Activated T-cell treated with anti-CD3 and anti-CD28 coated beads, Interleukin-2, amount 50 U/mL, for 24 hours (primary cell): ENCODE results near the gene SBSN.

Experiments used
- DNase-seq: peaks from one replicate; pipeline ENCODE4 v3.0.0-alpha.2; 2020
- H3K27ac Mint-ChIP-seq: 2 replicates; pipeline ENCODE4 v1.8.0; 2020; ENCODE audit warnings: mild to moderate bottlenecking, mixed read lengths
- H3K27me3 Mint-ChIP-seq: 2 replicates; pipeline ENCODE4 v1.8.0; 2020; ENCODE audit warnings: mixed read lengths
- H3K36me3 Mint-ChIP-seq: 2 replicates; pipeline ENCODE4 v1.8.0; 2020; ENCODE audit warnings: low read depth, mixed read lengths
- H3K4me1 Mint-ChIP-seq: 2 replicates; pipeline ENCODE4 v1.8.0; 2020; ENCODE audit warnings: low read depth, mixed read lengths
- H3K4me3 Mint-ChIP-seq: 2 replicates; pipeline ENCODE4 v1.8.0; 2020; ENCODE audit warnings: mild to moderate bottlenecking, moderate library complexity, mixed read lengths
- H3K9me3 Mint-ChIP-seq: 2 replicates; pipeline ENCODE4 v1.8.0; 2020; ENCODE audit warnings: mixed read lengths

SBSN gene

GRCh38 chr19:35528218-35529038 is at the start of gene SBSN:
TSS of gene SBSN (minus strand) at chr19:35528311. CDS start at chr19:35528281, 30 bp downstream.
- Mint-ChIP-seq H3K4me3 (no peak within 1 kb of the TSS), H3K27me3 (peaks cover 54% of the 10 kb centered on the region), H3K9me3 (no peaks in the 10 kb centered on the region), H3K27ac (no peak within 1 kb of the TSS), H3K4me1 (peaks cover 1% of the 10 kb centered on the region), H3K36me3 (no peaks in the 10 kb centered on the region)
- no peak for DNase-seq

GRCh38 chr19:35571406-35571965 is 43.4 kb upstream of the SBSN start:
- Mint-ChIP-seq H3K36me3 (no peaks in the 10 kb centered on the region), H3K27ac (no peak overlapping the region), H3K9me3 (peaks cover 19% of the 10 kb centered on the region), H3K27me3 (peaks cover 28% of the 10 kb centered on the region), H3K4me3 (no peak overlapping the region), H3K4me1 (peaks cover 2% of the 10 kb centered on the region)
- no peak for DNase-seq

GRCh38 chr19:35569281-35569781 is 41.2 kb upstream of the SBSN start:
- no peak for DNase-seq
- peaks cover 2% of the 10 kb centered on the region for H3K4me1 Mint-ChIP-seq

GRCh38 chr19:35566738-35567137 is 38.6 kb upstream of the SBSN start:
- no peak overlapping the region for H3K4me3 Mint-ChIP-seq
- H3K27ac Mint-ChIP-seq: no peak overlapping the region
- peaks cover 61% of the 10 kb centered on the region for H3K27me3 Mint-ChIP-seq
- H3K36me3 Mint-ChIP-seq: no peaks in the 10 kb centered on the region
- peaks cover 2% of the 10 kb centered on the region for H3K4me1 Mint-ChIP-seq
- no peaks in the 10 kb centered on the region for H3K9me3 Mint-ChIP-seq
- no peak for DNase-seq

More at GRCh38 chr19:35569281-35569781, 41.2 kb upstream of the SBSN start:
- peaks cover 2% of the 10 kb centered on the region for H3K9me3 Mint-ChIP-seq
- no peak overlapping the region for H3K4me3 Mint-ChIP-seq
- no peaks in the 10 kb centered on the region for H3K36me3 Mint-ChIP-seq
- no peak overlapping the region for H3K27ac Mint-ChIP-seq
- peaks cover 41% of the 10 kb centered on the region for H3K27me3 Mint-ChIP-seq

- Mint-ChIP-seq H3K9me3 (no peaks in the 10 kb centered on the region), H3K4me1 (no peaks in the 10 kb centered on the region), H3K36me3 (no peaks in the 10 kb centered on the region), H3K27ac (no peak overlapping the region), H3K27me3 (peaks cover 66% of the 10 kb centered on the region), H3K4me3 (no peak overlapping the region)
- no peak for DNase-seq
Measured at GRCh38 chr19:35565016-35565856, 37.1 kb upstream of the SBSN start.

- Mint-ChIP-seq H3K9me3 (no peaks in the 10 kb centered on the region), H3K4me3 (no peak within 1 kb of the TSS), H3K27me3 (peaks cover 73% of the 10 kb centered on the region), H3K36me3 (no peaks in the 10 kb centered on the region), H3K4me1 (peaks cover 5% of the 10 kb centered on the region), H3K27ac (no peak within 1 kb of the TSS)
- no peak for DNase-seq
Measured at GRCh38 chr19:35563207-35563829, 35.2 kb upstream of the SBSN start, which contains the start of gene ATP4A. TSS of gene ATP4A (minus strand) at chr19:35563658. CDS start at chr19:35563629, 29 bp downstream.

- DNase-seq: no peak
- Mint-ChIP-seq H3K36me3 (no peaks in the 10 kb centered on the region), H3K9me3 (no peaks in the 10 kb centered on the region), H3K4me1 (peaks cover 7% of the 10 kb centered on the region), H3K27ac (no peak overlapping the region), H3K27me3 (peaks cover 75% of the 10 kb centered on the region), H3K4me3 (no peak overlapping the region)
Measured at GRCh38 chr19:35562776-35563175, 34.7 kb upstream of the SBSN start.

- Mint-ChIP-seq H3K4me1 (peaks cover 8% of the 10 kb centered on the region), H3K27me3 (peaks cover 77% of the 10 kb centered on the region), H3K36me3 (no peaks in the 10 kb centered on the region), H3K4me3 (no peak overlapping the region), H3K27ac (no peak overlapping the region), H3K9me3 (no peaks in the 10 kb centered on the region)
- DNase-seq: no peak
Measured at GRCh38 chr19:35562336-35562735, 34.2 kb upstream of the SBSN start.

- no peak overlapping the region for H3K4me3 Mint-ChIP-seq
- H3K4me1 Mint-ChIP-seq: peaks cover 10% of the 10 kb centered on the region
- peak; percentile 8 for DNase-seq
- H3K27me3 Mint-ChIP-seq: peaks cover 73% of the 10 kb centered on the region
- no peak overlapping the region for H3K27ac Mint-ChIP-seq
- H3K36me3 Mint-ChIP-seq: no peaks in the 10 kb centered on the region
- no peaks in the 10 kb centered on the region for H3K9me3 Mint-ChIP-seq
Measured at GRCh38 chr19:35561436-35561835, 33.3 kb upstream of the SBSN start.

GRCh38 chr19:35560677-35561076 is 32.6 kb upstream of the SBSN start:
- Mint-ChIP-seq H3K4me3 (no peak overlapping the region), H3K4me1 (peaks cover 10% of the 10 kb centered on the region), H3K27ac (no peak overlapping the region), H3K9me3 (no peaks in the 10 kb centered on the region), H3K36me3 (no peaks in the 10 kb centered on the region), H3K27me3 (peaks cover 73% of the 10 kb centered on the region)
- DNase-seq: peak; percentile 15

- no peak overlapping the region for H3K27ac Mint-ChIP-seq
- H3K4me1 Mint-ChIP-seq: peaks cover 10% of the 10 kb centered on the region
- H3K27me3 Mint-ChIP-seq: peaks cover 69% of the 10 kb centered on the region
- H3K4me3 Mint-ChIP-seq: no peak overlapping the region
- DNase-seq: peak; percentile 15
- no peaks in the 10 kb centered on the region for H3K9me3 Mint-ChIP-seq
- H3K36me3 Mint-ChIP-seq: no peaks in the 10 kb centered on the region
Measured at GRCh38 chr19:35560271-35560670, 32.2 kb upstream of the SBSN start.

GRCh38 chr19:35559781-35560180 is 31.7 kb upstream of the SBSN start:
- H3K27me3 Mint-ChIP-seq: peaks cover 65% of the 10 kb centered on the region
- H3K27ac Mint-ChIP-seq: no peak overlapping the region
- H3K4me1 Mint-ChIP-seq: peaks cover 10% of the 10 kb centered on the region
- H3K9me3 Mint-ChIP-seq: no peaks in the 10 kb centered on the region
- DNase-seq: peak; percentile 13
- no peak overlapping the region for H3K4me3 Mint-ChIP-seq
- no peaks in the 10 kb centered on the region for H3K36me3 Mint-ChIP-seq

GRCh38 chr19:35559281-35559659 is 31.2 kb upstream of the SBSN start:
- no peaks in the 10 kb centered on the region for H3K36me3 Mint-ChIP-seq
- H3K9me3 Mint-ChIP-seq: no peaks in the 10 kb centered on the region
- H3K4me3 Mint-ChIP-seq: no peak overlapping the region
- no peak overlapping the region for H3K27ac Mint-ChIP-seq
- peaks cover 10% of the 10 kb centered on the region for H3K4me1 Mint-ChIP-seq
- peaks cover 60% of the 10 kb centered on the region for H3K27me3 Mint-ChIP-seq
- DNase-seq: peak; percentile 28
